NCI-H2029 treated with DMSO at 0.1 percent for 48 hours (cell line): Measurements from ENCODE around the gene C1orf52.

Source experiments
- DNase-seq: peaks from one replicate; lab custom pipeline; 2025; lab: John Stamatoyannopoulos, UW

C1orf52 gene

DNA sequence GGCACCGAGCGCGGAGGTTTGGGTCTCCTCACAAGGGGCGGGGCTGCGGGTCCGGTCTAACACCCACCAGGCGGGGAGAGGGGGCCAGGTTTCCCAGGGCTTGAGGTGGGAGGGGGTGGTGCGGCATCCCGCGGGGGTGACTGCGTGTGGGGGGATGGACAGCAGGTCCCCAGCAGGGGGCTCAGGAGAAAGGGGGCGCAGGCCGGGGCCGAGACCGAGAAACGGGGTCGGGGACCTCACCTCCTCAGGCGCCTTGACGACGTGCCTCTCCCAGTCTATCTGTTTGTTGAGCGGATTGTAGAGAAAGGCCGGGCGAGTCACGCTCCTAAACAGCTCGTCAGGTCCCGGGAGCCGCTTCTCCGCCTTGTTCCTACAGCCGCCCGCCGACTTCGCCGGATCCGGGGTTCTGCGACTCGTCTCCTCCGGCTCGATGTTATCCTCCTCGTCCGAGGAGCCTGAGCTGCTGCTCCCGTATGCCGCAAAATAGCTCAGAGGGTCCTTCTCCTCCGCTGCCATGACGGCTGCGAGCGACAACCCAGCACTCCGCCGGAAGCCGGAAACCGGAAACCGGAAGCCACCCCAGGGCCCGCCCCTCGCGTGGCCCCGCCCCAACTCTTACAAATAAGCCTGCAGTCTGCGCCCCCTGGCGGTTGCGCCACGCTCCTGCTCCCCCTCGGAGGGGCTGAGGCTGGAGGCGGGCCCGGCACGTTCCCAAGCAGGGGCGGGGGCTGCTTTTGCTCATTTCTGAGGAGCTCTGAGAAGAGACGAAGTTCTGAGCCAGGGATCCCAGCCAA lies at the start of gene C1orf52:
Gene C1orf52, minus strand, starts transcription at position 545 of the 794 bp plus-strand sequence. Its CDS starts 29 bp downstream, at position 516.
- peak; percentile 76 for DNase-seq

DNA sequence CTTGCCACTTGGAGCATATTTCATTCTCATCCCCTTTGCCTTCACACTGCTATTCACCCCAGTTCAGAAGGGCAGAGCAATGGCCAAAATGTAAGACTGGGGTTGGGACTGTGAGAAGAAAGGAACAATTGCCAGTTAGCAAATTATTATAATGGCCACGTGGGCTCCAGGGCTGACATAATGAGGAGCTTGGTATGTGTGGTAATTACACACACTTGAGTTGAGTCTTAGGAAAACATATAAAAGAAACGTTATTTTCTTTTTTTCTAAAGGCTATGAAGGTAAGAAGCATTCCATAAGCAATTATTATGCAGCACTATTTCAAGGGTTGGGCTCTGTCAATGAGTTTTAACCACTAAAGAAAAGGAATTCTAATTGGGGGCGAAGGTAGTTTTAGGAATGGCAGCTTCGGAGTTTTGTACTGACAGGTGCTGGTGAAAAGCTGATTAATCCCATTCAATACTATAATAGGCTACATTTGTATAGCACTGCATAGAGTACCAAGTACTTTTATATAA lies 49.4 kb upstream of the C1orf52 start:
- DNase-seq, result no peak

DNA sequence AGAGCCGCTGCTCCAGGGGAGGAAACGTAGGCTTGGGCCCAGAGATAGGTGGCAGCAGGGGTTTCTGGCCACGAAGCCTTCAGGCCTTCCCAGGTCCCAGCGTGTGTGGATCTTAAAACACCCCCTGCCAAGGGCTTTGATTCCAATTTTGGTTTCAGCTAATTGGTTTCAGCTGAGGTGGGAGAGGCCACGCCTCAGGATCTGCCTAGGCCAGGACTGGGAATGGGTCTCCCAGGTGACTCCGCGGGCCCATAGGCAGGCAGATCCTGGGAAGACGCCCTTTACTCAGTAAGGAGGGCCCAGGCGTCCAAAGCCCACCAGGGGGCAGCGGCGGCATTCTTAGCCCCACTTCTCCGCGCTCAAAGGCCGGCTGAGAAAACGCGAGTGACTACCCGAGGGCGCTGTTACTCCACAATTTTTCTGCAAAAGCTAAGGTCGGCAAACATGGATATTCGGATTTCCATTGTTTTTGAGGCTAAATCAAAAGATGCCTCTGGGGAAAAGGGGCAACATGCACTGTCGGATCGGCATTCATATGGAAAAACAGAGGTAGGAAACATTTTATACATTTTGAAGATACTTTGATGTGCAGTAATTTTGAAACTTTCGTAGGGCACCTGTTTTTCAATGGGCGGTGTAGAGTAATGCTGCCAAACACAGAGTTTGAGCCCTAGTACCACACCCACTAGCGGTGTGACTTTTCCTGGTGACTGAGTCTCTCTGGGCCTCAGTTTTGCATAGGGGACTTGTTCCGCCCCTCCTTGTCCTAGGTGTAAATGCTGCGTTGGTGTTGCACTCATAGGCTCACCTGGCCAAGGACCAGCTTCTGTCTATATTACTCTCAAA lies 48.7 kb upstream of the C1orf52 start:
- DNase-seq, result peak; percentile 13

DNA sequence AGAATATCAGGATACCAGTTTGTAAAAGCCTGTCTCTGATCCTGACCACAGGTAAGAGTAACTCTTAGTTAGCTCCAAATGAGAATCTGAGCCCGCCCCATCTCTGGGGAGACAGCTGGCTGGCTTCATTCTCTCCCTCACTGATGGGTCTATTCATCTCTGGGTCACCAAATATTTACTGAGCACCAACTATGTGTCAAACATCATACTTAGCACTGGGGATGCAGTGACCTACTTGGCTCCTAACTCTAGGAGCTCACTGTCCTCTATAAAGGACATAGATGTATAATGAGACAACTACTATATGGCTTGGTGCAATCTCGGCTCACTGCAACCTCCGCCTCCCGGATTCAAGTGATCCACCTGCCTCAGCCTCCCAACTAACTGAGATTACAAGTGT lies 46.8 kb upstream of the C1orf52 start:
- no peak for DNase-seq

DNA sequence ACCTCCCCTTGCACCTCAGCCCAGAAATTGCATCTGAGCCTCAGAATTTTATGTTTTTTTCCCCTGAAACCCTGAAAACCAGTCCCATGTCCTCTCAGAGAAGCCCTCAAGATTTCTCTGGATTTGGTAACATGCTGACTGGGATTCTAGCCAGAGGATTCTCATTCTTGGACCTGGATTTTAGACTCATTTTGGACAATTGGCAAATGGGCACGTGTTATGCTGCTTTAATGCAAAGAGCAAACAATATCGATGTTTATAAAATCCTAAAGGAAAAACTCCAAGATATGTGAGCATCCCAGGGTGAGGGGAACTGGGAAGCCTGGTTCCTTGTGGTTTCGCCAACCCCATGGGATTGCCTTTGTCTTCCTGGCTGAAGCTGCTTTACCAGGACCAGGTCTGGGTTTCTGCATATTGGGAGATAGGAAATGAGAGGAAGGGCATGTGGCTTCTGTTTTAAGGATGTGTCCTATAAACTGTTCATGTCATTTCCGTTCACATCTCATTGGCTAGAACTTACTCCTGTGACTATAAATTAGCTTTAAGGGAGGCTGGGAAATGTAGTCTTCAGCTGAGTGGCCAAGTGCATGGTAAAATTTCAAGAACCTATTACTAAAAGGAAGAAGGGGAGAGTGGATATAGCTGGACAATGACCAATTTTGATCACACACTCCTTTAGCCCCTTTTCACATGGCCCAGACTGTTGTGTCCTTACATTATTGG lies 44.1 kb upstream of the C1orf52 start:
- DNase-seq, result no peak

DNA sequence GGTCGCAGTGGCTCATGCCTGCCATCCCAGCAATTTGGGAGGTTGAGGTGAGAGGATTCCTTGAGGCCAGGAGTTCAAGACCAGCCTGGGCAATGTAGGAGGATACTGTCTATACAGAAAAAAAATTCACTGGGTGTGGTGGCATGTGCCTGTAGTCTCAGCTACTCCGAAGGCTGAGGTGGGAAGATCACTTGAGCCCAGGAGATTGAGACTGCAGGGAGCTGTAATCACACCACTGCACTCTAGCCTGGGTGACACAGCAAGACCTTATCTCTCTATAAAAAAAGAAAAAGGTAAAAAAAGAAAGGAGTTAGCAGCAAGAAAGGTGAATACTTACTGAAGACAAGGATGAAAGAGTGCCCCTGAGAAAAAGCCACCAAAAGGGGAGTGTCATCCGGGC lies 40.7 kb upstream of the C1orf52 start:
- DNase-seq, result no peak

DNA sequence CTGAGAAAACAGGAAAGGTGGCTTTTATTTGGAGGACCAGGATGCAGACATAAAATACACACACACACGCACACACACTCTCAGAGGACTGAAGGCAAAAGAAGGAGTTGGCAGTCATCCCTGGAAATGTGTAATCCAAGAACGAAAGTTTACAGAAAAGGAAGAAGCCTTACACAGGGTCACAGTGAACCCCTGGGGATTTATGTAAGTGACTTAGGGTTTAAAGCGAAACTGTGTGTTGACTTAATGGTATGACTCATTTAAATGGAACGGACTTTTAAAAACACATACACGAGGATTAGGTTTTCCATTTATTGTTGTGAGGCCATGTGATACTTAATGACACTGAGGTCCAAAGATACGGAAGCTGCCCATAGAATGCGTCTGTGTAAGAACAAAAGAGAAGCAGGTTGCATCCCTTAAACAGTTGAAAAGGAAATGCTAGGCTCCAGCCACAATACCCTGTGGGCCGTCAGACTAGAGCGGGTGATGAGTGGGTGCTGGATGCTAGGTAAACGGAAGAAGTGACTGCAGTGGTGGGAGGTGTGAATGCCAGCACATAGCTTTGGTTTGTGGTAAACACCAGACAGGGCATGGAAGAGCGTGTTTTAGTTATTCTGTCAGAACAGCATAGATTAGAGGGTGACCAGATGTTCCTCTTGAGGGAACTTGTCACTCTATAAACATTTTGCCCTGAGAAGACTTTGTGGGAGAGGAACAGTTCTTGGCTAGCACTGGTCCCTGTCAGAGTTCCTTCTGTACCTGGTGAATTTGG lies 38.6 kb upstream of the C1orf52 start:
- DNase-seq, result peak; percentile 97

DNA sequence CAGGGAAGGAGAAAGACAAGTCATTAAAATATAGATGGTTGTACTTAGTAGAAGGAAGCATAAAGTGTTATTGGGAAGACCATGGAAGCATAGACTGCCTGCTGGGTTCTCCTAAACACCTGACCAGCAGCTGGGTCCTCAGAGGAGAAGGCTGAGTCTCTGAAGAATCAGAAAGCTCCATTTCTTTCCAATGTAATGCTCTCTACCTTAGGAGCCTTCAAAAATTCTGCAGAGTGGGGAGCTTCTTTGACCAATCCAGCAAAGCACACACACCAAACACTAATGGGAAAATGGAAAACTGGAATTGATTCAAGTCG lies 38.0 kb upstream of the C1orf52 start:
- DNase-seq, result no peak

DNA sequence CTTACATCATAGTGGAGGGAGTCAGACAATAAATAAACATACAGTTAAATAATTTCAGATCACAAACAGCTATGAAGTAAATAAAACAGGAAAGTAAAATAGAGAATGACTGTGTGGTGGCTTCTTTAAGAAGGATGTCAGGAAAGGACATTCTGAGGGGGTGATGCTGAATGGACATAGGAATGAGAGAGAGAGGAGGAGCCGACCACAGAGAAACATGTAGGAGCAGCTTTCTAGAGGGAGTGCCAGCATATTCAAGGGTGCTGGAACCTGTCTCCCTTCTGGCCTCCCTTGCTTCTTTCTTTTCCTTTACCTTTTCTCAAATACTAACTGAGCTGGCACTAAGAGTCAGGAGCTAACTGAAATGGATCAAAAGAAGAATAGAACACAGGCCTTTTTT lies 37.5 kb upstream of the C1orf52 start:
- no peak for DNase-seq

DNA sequence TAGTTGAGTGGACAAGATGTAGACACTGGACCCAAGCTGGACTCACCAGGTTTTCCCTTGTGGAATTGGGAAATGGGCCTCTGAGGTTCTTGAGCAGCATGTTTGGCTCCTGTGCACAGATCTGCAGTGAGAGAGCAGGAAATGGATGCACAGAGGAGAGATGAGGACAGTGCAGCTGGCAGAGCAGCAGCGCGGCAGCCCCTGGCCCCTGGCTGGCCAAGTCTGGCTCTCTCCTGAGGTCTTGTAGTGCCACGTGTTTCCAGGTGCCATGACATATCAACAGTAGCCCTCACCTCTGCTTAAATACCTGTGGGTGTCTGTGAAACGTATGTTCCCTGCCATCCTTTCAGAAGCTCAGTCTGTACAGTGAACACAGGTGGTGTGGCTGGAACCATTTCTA lies 36.2 kb upstream of the C1orf52 start:
- DNase-seq, result no peak

DNA sequence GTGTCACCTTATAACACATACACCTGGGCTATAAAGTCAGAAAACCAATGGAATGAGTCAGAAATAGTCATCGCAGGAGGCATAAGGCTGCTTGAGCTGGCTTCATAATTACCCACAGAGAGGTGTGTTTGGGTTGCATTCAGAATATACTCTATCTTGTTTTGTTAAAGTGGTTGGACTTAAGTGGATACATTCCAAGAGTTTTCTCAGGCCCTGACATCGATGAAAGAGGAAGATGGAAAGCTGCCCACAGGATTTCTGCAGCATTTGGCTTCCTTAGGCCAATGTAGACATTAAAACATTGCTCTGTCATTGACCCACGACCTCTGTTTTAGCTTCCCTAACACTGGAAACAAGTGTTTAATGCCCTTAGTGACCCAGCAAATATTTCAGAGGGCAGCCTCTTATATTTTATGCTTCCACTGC lies 35.6 kb upstream of the C1orf52 start:
- no peak for DNase-seq

DNA sequence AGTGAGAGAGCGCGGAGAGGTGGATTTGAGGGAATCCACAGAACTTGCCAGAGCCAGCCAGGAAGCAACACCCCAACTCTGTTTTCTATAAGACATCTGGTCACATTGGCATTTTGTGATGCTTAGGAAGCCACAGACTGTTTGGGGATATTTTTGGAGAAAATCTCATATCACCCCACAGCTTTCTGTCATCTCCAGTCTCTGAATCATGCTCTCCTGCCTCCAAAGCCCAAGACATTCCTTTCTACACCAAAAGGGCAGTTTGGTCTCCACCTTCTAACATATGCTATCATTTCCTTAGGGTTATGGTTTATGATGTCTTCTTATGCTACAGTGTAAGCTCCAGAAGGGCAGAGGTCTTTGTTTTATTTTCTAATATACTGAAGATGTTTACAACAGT lies 31.4 kb upstream of the C1orf52 start:
- DNase-seq, result no peak

DNA sequence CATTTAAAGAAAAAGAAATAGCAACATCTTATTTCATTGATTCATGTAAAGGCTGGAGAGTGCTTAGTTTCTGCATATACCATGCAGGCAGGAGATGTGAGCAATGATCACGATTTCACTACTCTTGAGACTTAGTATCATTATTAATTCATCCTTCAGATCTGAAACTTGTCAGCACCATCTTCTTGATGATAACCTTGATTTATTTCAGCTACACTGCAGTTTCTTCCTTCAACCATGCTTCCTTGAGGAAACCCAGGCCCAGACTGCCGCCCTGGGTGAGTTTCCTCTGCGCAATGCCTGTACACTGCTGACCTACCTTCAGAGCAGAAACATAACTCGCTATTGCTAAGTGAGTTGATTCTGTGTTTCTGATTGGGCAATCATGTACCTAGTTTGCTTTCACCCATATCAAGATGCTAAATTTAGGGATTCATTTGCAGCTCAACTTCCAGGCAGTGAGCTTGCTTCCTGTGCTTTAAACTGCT lies 30.4 kb upstream of the C1orf52 start:
- no peak for DNase-seq

DNA sequence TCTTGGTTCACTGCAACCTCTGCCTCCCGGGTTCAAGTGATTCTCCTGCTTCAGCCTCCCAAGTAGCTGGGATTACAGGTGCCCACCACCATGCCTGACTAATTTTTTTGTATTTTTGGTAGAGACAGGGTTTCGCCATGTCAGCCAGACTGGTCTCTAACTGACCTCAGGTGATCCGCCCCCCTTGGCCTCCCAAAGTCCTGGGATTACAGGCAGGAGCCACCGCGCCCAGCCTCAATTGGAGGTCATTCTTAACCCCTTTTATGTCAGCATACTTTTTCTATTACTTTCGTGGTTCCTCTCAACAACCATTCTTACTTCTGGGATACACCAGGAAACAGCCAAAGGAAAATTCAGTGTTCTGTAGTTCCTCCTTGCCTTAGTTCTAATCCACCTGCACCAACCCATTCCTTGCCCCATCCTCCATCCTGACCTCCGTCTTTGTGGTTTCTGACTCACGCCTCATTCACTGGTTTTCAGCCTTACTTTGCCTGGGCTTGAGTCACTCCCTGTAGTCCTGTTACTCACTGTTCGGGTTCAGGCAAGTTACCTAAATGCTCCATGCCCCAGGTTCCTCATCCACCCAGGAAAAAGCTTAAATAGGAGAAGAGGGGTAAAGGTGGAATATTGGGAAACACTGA lies 29.9 kb upstream of the C1orf52 start:
- DNase-seq, result no peak

DNA sequence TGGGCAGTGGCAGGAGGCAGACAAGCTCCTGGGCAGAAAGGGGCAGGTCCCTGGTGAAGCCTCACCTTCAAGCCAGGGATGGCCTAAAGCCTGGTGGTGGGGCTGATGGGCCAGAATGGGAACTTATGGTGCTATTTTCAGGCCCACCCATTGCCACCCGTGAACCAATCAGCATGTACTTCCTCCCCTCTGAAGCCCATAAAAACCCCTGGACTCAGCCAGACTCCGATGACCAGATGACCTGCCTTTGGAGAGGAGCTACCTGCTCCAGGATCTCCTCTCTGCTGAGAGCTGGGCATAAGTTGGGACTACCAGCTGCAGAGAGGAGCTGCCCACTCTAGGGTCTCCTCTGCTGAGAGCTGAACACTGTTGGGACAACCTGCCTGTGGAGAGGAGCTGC lies 24.7 kb upstream of the C1orf52 start:
- DNase-seq, result no peak

DNA sequence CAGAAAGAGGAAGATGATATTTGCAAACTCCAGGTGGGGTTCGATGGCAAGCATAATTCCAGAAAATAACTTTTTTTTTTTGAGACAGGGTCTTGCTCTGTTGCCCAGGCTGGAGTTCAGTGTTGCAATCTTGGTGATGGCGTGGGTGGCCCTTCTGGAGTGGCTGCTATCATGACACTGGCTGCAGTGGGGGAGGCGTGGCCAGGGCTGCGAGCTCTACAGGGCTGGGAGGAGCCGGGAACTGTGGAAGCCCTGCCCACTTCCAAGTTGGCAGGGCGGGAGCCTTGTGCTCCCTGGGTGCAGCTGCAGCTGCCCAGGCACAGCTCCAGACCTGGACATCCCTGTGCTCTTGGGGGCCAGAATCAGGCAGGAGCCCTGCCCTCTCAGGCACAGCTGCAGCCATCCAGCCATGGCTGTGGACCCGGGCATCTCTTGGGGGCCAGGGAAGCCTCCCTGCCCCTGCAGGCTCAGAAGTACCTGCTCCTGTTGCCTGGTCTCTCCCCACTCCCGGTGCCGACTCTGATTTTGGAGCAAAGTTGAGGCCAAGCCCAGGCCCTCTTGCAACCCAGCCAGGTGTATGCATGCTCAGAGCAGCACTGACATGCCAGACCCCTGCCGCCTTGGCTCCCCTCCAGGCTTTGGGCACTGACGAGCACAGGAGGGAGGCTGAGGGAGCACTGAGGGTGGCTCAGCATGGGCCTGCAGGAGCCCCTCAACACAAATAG lies 24.2 kb upstream of the C1orf52 start:
- no peak for DNase-seq

DNA sequence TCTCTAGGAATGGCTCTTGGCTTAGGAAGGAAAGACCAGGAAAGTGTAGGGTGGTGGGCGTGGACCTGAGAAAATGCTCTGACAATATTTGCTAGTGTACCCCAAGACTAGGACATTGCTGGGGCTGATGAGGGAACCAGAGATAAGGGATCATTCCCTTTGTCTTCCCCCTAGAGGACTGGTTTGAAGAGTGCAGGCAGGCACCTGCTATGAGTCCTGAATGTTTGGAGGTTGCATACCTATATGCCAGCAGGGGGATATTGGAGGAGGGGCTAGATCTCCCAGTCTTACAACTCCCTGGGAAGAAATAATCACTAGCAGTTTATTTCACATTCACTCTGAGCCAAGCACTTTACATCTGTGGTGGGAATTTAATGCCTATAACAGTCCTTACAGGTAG lies 23.0 kb upstream of the C1orf52 start:
- DNase-seq, result no peak

DNA sequence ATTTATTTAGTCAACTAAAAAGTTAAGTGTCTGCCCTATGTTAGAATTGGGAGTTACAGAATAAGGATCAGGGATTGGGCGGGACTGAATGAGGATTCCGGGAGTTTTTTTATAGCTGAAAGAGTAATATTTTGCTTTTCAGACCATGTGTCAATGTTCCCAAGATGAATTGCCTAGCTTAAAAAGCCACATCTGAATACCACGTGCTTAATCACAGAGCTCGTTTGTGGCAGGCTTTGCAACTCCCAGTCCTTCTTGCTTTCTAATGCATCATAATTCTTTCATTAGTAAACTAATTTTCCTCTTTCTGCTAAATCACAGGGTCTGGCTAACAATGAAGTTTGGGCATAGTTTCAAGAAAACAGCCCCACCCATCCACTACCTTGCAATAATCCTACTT lies 21.2 kb upstream of the C1orf52 start:
- no peak for DNase-seq

DNA sequence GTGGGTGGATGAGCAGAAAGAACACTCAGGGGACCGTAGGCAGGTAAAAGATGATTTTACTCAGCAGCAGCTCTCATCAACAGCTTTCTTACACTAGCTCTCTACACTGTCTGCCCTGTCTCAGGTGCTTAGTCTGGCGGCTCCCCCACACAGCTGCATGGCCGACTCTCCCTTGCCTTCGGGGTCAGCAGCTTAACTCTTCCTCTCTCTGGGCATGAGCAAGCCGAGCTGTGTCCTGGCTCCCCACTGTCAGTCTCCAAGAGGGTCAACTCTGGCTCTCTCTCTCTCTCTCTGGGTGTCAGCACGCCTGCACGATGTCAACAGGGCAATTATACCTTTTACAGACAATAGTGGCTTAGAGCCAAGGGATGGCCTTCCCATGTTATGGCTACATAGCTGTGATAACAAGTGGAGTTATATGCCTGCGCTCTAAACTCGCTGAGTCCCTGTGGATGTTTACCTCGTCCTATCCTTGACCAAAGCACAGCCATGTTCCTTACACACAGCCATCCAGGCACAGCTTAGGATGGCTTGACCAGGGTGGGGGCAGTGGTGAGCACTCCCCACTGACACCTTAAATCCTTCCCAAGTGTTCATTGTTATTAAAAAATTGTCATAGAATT lies 20.1 kb upstream of the C1orf52 start:
- no peak for DNase-seq

DNA sequence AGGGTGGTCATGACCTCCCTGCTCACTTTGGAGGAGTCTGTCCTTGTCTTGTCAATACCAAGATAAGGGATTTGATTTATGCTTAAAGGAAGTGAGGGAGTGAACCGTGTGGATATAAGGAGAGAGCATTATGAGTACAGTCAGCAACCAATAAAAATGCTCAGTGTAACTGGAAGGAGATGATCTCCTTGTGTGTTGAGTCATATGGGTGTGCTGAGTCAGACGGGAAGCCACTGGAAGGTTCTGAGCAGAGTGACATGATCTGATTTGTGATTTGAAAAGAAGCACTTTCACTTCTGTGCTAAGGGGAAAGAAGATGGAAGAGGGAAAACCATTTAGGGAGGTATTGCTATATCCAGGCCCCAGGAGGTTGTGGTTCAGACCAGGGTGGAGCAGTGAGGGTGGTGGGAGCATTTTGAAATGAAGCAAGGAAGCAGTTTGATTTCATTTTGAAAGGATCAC lies 19.4 kb upstream of the C1orf52 start:
- DNase-seq, result no peak
